Upper lobe of left lung (tissue), 4 donors: ENCODE results near the gene SDK1.

Experiments
- EP300 ChIP-seq, 4 donors: sonication (generic); formaldehyde crosslinking; IDR thresholded peaks; one replicate each; pipeline ENCODE4 v1.5.1; 2017; ENCODE audit warnings: antibody characterized with exemption in 4 of 4, control low read depth in 2 of 4
- TF ChIP-seq, protein P1 (sequence below), 6 experiments: fragments of 450-650 bp in 4 of 6; fragments of 200-600 bp in 2 of 6; sonication (generic) in 2 of 6; IDR thresholded peaks; one replicate each; pipeline ENCODE4 v1.5.1; 2016 to 2019; ENCODE audit warnings: antibody characterized with exemption in 6 of 6

DNA sequence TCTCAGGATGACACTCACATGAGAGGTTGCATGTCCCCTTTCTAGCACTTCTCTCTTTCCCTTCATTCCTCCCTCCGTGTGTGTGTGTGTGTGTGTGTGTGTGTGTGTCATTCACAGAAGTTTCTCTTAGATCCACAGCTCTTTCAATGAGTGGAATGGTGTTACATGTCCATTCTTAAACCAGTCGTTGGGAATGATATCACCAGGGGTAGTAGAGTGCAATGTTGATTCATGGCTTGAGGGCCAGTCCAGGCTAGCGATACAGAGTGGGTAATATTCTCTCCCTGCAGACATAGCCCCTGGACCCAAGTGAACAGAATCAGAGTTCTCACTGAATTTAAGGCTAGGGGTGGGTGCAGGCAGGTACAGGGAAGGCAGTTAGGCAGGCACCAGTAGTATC lies 187.8 kb downstream of the SDK1 start:
- TF ChIP-seq EP300 (IDR thresholded peaks at IDR 0.05), result no peak
- TF ChIP-seq, protein P1, sequence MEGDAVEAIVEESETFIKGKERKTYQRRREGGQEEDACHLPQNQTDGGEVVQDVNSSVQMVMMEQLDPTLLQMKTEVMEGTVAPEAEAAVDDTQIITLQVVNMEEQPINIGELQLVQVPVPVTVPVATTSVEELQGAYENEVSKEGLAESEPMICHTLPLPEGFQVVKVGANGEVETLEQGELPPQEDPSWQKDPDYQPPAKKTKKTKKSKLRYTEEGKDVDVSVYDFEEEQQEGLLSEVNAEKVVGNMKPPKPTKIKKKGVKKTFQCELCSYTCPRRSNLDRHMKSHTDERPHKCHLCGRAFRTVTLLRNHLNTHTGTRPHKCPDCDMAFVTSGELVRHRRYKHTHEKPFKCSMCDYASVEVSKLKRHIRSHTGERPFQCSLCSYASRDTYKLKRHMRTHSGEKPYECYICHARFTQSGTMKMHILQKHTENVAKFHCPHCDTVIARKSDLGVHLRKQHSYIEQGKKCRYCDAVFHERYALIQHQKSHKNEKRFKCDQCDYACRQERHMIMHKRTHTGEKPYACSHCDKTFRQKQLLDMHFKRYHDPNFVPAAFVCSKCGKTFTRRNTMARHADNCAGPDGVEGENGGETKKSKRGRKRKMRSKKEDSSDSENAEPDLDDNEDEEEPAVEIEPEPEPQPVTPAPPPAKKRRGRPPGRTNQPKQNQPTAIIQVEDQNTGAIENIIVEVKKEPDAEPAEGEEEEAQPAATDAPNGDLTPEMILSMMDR (IDR thresholded peaks at IDR 0.05), result no peak
